GM12891 (cell line): ENCODE results near the gene PHF21A.

Source experiments
- POLR2A ChIP-seq: IDR thresholded peaks from 2 replicates; pipeline ENCODE4 v1.6.1; 2011; ENCODE audit warnings: low read depth, low read length, control low read depth
- POLR2AphosphoS5 ChIP-seq: IDR thresholded peaks from 2 replicates; pipeline ENCODE4 v1.6.1; 2011; ENCODE audit warnings: low read depth, low read length, control low read depth

DNA sequence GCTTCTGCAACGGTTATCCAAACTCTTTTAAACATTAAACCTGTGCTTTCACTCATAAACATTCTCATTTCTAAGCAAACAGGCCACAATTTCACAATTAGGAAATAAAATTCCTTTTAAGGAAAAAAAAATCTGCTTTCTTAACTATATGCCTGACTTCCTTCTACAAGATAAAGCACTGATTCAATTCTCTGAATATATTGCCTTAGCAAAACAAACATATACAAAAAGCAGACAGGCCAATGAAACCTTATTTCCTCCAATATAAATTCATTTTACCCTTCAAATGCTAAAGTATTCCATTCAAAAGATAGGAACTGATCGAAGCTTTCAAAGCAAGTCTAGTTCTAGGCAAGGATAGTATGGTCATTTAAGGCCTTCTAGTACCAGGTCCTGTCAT is 76.7 kb downstream of the PHF21A start:
- TF ChIP-seq POLR2A (no peak), POLR2AphosphoS5 (no peak)
